Pulmonary artery endothelial cell (primary cell): ENCODE data around the gene DCHS2. TPM values are rescaled to one million over a fixed set of nuclear protein-coding genes. Genes with fewer than 3 reads are reported as not detected.

ENCODE experiments used
- DNase-seq: peaks from one replicate; pipeline ENCODE4 v3.0.0-alpha.2; 2011; ENCODE audit warnings: low read depth, low spot score
- total RNA-seq: library from RNA; depleted of rRNA; stranded (reverse); fragments of >200 nt; gene quantifications from 2 replicates; pipeline ENCODE4 v1.2.3, GENCODE V29; 2014

Gene DCHS2
- total RNA-seq, 1 donor from 2014 or later, result 0.07 TPM

DNA sequence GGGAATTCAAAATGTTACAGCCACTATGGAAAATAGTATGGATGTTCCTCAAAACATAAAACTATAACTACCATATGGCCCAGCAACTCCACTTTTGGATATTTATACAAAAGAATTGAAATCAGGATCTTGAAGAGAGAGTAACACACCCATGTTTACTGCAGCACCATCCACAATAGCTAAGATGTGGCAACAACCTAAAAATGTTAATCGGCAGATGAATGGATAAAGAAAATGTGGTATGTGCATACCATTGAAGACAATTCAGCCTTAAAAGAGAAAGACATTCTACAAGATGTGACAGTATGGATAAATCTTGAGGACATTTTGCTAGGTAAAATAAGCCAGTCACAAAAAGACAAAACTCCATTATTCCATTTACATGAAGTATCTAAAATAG is 171.9 kb downstream of the DCHS2 start:
- no peak for DNase-seq

DNA sequence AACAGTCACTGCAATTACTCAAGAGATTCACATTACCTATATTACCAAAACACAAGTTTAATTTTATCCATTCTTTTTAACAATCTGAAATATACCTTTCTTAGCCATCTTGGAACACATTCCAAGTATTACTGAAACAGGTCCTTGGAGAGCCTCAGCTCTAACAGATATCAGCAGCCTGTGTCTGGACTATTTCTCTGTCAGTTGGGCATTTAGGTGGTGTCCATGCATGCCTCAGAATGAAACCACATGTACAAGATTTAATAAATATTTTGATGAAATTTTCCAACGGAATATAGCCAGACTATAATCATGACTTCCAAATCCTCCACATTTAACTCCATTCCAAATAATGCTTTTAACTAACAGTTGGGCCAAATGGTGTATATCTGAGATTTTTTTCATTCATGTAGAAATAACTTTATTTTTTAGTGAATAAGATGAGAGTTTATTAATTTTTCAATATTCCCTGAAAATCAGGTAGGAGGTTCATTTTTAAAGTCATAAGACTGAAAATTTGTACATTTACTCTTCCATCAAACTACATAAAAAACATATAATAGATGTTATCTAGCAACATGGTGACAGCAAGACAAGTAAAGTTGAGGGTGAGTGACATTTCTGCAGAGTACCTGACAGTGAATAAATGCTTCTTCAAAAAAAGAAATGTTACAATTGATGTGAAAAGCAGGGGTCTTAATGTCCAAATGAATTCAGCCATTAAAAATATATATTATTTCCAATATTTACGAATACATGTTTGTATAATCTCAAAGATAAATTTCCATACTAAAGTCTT is 174.2 kb downstream of the DCHS2 start:
- DNase-seq, result no peak

GRCh38 chr4:154315741-154316140 is 175.9 kb downstream of the DCHS2 start:
- DNase-seq, result no peak

GRCh38 chr4:154314248-154314647 is 177.4 kb downstream of the DCHS2 start:
- no peak for DNase-seq

DNA sequence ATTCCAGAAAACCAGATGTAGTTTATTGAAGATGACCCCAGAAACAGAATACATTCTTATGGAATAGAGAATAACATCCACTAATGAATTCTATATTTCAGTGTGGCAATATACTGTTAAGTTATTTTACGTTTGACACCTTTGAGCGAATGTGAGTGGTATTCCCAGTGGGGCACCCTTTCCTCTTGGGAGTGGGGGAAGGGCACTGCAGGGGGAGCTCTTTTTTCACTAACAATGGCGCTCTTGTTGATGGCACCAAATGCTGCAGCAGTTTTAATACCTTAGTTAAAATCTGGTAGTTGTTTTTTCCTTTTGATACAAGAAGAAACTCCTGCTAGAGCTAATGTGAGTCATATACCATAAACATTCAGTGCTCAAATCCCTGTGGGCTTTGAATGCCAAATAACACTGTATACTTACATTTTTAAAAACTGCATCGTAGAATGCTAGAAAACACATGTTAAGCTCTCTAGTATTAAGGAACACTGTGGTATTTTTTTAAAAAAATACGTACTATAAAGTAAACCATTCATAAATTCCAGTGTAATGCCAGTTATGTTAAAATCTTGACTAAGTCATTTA is 178.5 kb downstream of the DCHS2 start:
- no peak for DNase-seq

GRCh38 chr4:154312246-154312645 is 179.4 kb downstream of the DCHS2 start:
- no peak for DNase-seq

- DNase-seq, result no peak
These were observed 181.0 kb downstream of the DCHS2 start for GRCh38 chr4:154310578-154310977.

DNA sequence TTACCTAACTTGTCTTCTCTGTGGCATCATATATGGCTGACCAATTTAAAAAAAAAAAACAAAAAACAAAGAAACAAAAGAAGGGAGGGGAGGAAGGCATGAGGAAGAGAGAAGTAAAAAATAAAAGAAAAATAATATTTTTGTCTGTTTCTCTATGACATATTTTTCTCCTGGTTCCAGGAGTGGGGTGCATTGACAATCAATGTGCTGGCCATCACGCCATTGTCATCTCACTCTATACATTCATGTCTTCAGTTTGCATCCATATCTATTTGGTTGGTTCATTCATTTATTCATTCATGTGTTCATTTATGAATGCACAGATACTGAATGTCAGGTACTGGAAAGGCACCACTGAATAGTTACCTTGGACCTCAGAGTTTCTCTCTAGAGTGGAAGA is 183.4 kb downstream of the DCHS2 start:
- DNase-seq, result no peak

DNA sequence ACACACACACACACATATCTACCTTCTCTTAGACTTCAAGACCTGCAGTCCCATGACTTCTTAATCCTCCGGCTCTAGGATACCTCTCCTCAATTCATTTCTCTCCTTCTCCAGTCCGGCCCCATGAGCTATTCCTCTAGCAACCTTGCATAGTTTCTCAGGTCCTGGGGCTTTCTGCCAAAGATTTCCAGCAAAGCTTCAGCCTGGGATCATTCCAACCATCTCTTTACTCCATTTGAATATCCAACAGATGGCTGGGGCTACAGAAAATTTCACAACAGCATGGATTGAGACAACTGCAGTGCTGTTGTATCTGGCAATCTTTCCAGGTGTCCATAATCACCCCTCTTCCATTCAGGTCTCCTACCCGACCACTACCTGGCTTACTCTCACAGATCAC is 184.1 kb downstream of the DCHS2 start:
- no peak for DNase-seq

DNA sequence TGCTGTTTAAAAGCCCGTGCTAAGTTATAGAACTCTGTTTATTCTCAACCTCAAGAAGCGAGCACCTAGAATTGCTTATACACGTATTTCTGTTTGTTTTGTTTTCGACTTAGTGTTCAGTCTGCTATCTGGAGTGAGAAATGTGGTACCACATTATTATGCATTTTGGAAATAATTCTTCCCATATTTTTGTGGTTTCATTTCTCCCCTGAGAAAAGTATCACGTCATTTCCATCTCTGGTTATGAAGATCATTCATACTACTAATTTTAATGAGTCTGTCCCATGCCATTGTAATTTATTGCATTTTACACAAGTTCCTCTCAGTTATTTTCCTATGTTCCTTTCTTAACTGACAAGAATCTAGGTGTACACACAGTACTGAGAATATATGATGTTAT is 186.0 kb downstream of the DCHS2 start:
- no peak for DNase-seq

DNA sequence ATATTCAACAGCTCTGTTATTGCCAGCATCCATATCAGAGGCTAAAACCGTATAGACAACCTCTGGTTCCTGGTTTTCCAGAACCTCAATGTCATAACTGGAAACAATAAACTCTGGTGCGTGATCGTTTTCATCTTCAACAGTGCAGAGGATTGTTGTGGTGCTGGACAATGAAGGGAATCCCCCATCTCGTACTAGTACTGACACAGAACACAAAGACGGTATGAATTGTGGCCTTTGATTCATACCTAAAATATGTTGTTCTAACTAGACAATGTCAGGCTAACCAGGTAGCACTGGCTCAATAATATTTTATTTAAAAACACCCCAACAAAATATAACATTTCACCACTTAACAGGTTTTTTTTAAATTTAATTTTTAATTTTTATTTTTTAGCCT is 186.9 kb downstream of the DCHS2 start:
- DNase-seq, result no peak

- no peak for DNase-seq
These were observed 196.8 kb downstream of the DCHS2 start for GRCh38 chr4:154294652-154295350.

- no peak for DNase-seq
These were observed 198.2 kb downstream of the DCHS2 start for GRCh38 chr4:154293427-154293826.

DNA sequence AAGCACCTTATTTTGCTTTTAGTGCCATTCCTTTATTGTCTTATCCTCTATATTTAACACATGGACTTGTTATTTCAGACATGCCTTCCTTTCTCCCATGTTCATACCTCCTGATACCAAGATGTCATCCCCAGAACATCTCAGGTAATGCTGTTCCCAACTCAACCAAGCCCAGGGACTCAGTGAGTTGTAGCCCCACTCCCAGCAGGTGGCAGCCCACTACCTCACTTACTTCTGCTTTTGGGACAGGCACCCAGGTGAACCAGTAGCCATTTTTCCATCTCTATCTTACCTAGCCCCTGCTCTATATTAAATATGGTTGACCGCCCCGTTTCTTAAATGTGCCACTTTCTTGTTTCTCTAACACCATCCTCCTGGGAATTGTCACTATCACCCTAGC is 199.0 kb downstream of the DCHS2 start:
- DNase-seq, result no peak

DNA sequence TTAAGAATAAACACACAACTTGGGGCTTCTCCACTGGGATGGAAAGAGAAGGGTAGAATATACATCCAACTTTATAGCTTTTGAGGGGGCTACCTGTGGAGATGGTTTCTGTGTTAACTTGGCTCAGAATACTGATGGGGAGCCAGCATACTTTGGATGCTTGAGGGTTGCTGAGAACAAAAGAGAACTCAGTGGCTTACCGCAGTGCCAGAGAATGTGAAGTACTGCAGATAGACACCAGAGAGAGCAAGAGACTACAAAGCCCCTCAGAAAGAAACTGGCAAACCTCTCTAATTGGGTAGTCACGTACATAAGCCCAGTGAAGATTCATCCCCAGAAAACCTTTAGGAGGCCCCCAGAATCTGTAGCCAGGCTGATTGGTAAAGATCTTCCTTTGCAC is 214.4 kb downstream of the DCHS2 start:
- no peak for DNase-seq

GRCh38 chr4:154276496-154276895 is 215.1 kb downstream of the DCHS2 start:
- no peak for DNase-seq

- DNase-seq, result no peak
These were observed 236.6 kb downstream of the DCHS2 start for GRCh38 chr4:154254999-154255398.

GRCh38 chr4:154234576-154234975 is 257.0 kb downstream of the DCHS2 start:
- no peak for DNase-seq

GRCh38 chr4:154231806-154232478 is 259.7 kb downstream of the DCHS2 start:
- no peak for DNase-seq

DNA sequence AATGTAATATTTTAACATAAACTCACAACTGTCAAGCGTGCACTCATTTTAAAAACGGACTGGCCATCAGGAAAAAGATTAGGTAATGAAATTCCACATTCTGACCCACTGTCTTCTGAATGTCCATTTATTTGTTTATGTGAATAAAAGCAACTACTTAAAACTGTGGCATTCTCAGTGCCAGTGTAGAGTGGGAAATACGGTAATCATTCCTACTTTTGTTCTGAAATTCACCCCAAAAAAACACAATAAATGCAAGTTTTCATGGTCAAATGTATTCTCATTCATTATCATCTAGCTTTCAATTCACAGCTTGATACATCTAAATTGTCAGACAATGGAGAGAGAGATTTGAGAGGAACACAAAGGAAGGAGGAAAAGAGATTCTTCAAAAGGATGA is 260.9 kb downstream of the DCHS2 start:
- no peak for DNase-seq

- no peak for DNase-seq
These were observed 261.5 kb downstream of the DCHS2 start for GRCh38 chr4:154230091-154230490.

- DNase-seq, result no peak
These were observed 268.7 kb downstream of the DCHS2 start for GRCh38 chr4:154222875-154223274.
